ENCODE measurements around the gene PRKCE. TPM values are rescaled to one million over a fixed set of nuclear protein-coding genes. Genes with fewer than 3 reads are reported as not detected.

Gene PRKCE
- total and polyA plus RNA-seq, 2 of the 8 experiments (the other 6 are each of a cell fraction or from before 2014, with no cell fraction given), result 0.54 to 2.1 TPM

DNA sequence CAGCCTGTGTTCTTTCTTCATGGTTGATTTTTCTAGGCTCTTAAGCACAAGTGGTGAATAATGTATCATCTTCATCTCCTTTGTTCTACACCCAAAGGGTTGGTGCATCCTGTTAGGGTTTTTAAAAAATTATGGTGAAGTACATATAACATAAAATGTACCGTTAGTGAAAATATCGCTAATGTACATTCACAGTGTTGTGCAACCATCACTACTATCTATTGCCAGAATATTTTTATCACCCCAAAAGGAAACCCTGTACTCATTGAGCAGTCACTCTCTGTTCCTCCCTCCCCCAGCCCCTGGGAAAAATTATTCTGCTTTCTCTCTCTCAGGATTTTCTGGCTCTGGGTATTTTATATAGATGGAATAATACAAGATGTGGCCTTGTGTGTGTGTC, 98.5 kb downstream of the PRKCE start (continued):
- TF ChIP-seq, protein P1, sequence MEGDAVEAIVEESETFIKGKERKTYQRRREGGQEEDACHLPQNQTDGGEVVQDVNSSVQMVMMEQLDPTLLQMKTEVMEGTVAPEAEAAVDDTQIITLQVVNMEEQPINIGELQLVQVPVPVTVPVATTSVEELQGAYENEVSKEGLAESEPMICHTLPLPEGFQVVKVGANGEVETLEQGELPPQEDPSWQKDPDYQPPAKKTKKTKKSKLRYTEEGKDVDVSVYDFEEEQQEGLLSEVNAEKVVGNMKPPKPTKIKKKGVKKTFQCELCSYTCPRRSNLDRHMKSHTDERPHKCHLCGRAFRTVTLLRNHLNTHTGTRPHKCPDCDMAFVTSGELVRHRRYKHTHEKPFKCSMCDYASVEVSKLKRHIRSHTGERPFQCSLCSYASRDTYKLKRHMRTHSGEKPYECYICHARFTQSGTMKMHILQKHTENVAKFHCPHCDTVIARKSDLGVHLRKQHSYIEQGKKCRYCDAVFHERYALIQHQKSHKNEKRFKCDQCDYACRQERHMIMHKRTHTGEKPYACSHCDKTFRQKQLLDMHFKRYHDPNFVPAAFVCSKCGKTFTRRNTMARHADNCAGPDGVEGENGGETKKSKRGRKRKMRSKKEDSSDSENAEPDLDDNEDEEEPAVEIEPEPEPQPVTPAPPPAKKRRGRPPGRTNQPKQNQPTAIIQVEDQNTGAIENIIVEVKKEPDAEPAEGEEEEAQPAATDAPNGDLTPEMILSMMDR (IDR thresholded peaks at IDR 0.05; ENCODE audit: control extremely low read depth in 1 of 3, insufficient read depth in 1 of 3, low read depth in 1 of 3, low read length in 3 of 3), result no peak
- TF ChIP-seq SP4 (IDR thresholded peaks at IDR 0.05; ENCODE audit: low read length) (no peak), NRF1 (IDR thresholded peaks at IDR 0.05; ENCODE audit: low read depth, low read length) (no peak), SP1 (IDR thresholded peaks at IDR 0.05; ENCODE audit: low read depth, low read length) (no peak), SIX5 (IDR thresholded peaks at IDR 0.05; ENCODE audit: low read depth, low read length) (no peak), POLR2AphosphoS5 (IDR thresholded peaks at IDR 0.05; ENCODE audit: low read depth, low read length) (no peak)
